ENCODE results near the gene EML4. TPM values are rescaled to one million over a fixed set of nuclear protein-coding genes. Genes with fewer than 3 reads are reported as not detected.
A peak's percentile ranks its signal among the peaks of the same experiment; 100 is the strongest.

Gene EML4
- total RNA-seq, 4 donors from 2014 or later, result 20.8 to 29.8 (median 25.3) TPM

DNA sequence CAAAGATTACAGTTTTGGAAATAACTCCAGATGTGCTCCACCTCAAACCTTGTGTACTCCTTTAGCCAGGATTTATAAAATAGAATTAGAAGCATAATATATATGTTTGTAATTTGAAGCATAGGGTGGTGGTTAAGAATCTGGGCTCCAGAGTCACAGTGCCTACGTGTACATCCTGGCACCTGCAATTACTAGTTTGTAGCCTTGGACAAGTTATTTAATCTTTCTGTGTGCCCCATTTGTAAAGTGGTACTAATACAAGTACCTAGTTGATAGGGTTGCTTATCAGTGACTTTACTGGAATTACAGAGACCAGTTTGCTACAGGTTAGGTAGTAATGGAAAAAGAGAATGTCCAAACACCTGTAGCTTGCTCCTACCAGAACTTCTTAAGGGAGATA is 28.6 kb downstream of the EML4 start:
- no peaks in the 10 kb centered on the region for H3K36me3 ChIP-seq
- TF ChIP-seq POLR2A (IDR thresholded peaks at IDR 0.05) (no peak), EP300 (IDR thresholded peaks at IDR 0.05) (no peak), CTCF (IDR thresholded peaks at IDR 0.05) (no peak)
- no peak overlapping the region for H3K4me3 ChIP-seq
- peaks cover 0 to 29% (median 21%) of the 10 kb centered on the region in 4 donors for H3K4me1 ChIP-seq
- no peaks in the 10 kb centered on the region for H3K27me3 ChIP-seq
- H3K9me3 ChIP-seq, result no peaks in the 10 kb centered on the region
- WGBS, 2 donors, result 43 to 100% methylated on average over 1 of the region's 1 CpG
- DNase-seq (ENCODE audit: low spot score in 2 of 2), result no peak
- no peak overlapping the region for H3K27ac ChIP-seq

GRCh38 chr2:42198466-42198865 is 29.3 kb downstream of the EML4 start:
- H3K9me3 ChIP-seq, result no peaks in the 10 kb centered on the region
- DNase-seq (ENCODE audit: low spot score in 2 of 2), result no peak
- H3K27ac ChIP-seq, result no peak overlapping the region
- no peak for TF ChIP-seq EP300 (IDR thresholded peaks at IDR 0.05)
- TF ChIP-seq CTCF (IDR thresholded peaks at IDR 0.05), result no peak
- H3K4me1 ChIP-seq, result peaks cover 0 to 22% (median 17%) of the 10 kb centered on the region in 4 donors
- no peaks in the 10 kb centered on the region for H3K27me3 ChIP-seq
- no peak overlapping the region for H3K4me3 ChIP-seq
- no peaks in the 10 kb centered on the region for H3K36me3 ChIP-seq

DNA sequence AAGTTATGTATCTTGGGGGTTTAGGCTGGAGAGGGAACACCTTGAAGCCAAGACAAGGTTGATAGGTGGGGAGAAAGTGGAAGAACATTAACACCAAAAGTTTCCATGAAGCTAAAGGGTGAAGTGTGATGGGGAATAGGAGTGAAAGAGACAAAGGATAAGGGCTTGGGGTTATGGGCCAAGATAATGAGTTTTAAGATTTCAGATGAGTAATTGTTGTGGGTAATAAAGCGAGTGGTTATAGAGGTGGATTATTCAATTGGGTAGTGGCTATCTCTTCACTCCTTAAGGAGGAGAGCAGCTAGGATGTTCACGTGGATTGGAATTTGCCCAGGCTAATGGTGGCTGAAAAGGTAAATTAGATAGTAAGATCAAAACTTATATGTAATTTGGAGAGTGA is 29.8 kb downstream of the EML4 start:
- no peaks in the 10 kb centered on the region for H3K36me3 ChIP-seq
- no peak overlapping the region for H3K4me3 ChIP-seq
- no peaks in the 10 kb centered on the region for H3K27me3 ChIP-seq
- H3K27ac ChIP-seq, result no peak overlapping the region
- no peak for DNase-seq (ENCODE audit: low spot score in 2 of 2)
- no peaks in the 10 kb centered on the region for H3K9me3 ChIP-seq
- WGBS, 2 donors, result 94 to 95% methylated on average over 2 of the region's 2 CpGs
- TF ChIP-seq EP300 (IDR thresholded peaks at IDR 0.05) (no peak), POLR2A (IDR thresholded peaks at IDR 0.05) (no peak), CTCF (IDR thresholded peaks at IDR 0.05) (no peak)
- peaks cover 0 to 17% (median 13%) of the 10 kb centered on the region in 4 donors for H3K4me1 ChIP-seq

GRCh38 chr2:42199626-42200025 is 30.5 kb downstream of the EML4 start:
- H3K4me3 ChIP-seq, result no peak overlapping the region
- H3K9me3 ChIP-seq, result no peaks in the 10 kb centered on the region
- no peaks in the 10 kb centered on the region for H3K36me3 ChIP-seq
- H3K27me3 ChIP-seq, result no peaks in the 10 kb centered on the region
- H3K4me1 ChIP-seq, result peaks cover 0 to 20% (median 14%) of the 10 kb centered on the region in 4 donors
- H3K27ac ChIP-seq, result no peak overlapping the region
- 87% methylated on average over 5 of the region's 5 CpGs for WGBS, 2 donors
- DNase-seq (ENCODE audit: low spot score in 2 of 2), result no peak
- TF ChIP-seq POLR2A (IDR thresholded peaks at IDR 0.05) (no peak), EP300 (IDR thresholded peaks at IDR 0.05) (no peak), CTCF (IDR thresholded peaks at IDR 0.05) (no peak)

DNA sequence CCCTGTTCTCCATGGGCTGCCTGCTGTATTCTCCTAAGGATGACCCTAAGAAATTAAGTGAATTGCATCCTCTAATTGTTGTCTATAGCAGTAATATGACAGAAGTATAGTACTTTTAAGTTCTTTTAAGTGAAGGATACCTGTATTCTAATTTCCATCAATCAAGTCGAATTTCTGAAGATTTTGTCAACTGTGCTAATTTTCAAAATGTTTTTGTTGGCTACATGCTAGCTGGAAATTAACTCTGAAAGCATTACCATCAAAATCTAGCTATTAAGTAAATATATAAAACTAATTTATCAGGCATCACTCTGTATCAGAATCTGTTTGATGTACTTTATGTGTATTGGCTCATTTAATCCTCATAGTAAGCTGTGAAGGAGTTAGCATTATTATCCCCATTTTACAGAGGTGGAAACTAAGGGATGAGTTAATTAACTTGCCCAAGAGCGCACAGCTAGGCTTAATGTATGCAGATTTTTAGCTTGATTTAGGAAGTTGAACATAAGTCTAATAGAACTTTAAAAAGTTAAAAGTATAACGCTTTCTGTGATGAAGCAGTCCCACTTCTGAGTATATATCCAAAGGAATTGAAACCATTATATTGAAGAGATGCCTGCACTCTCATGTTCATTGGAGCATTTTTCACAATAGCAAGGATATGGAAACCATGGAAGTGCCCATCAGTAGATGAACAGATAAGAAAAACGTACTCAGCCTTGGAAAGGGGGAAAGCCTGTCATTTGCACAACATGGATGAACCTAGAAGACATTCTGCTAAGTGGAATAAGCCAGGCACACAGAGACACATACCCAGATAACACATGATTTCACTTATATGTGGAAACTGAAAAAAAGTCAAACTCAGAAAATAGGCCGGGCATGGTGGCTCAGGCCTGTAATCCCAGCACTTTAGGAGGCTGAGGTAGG is 32.0 kb downstream of the EML4 start:
- TF ChIP-seq POLR2A (IDR thresholded peaks at IDR 0.05) (no peak), EP300 (IDR thresholded peaks at IDR 0.05) (no peak), CTCF (IDR thresholded peaks at IDR 0.05) (no peak)
- WGBS, 2 donors, result 74 to 76% methylated on average over 5 of the region's 5 CpGs
- Histone ChIP-seq H3K4me1 (peaks cover 0 to 23% (median 14%) of the 10 kb centered on the region in 4 donors), H3K4me3 (no peak overlapping the region), H3K36me3 (no peaks in the 10 kb centered on the region), H3K27ac (peak overlapping the region in 1 of 4 donors; percentile 29), H3K27me3 (no peaks in the 10 kb centered on the region), H3K9me3 (no peaks in the 10 kb centered on the region)
- DNase-seq (ENCODE audit: low spot score in 2 of 2), result no peak

Measured in tibial nerve (tissue), 4 donors.